HCT116 (cell line): ENCODE data around the gene CNN1. TPM values are rescaled to one million over a fixed set of nuclear protein-coding genes. Genes with fewer than 3 reads are reported as not detected.
"Not testable (repeated sequence)": the region's sequence is repeated elsewhere in the genome, so short reads cannot be mapped to it uniquely, and the experiment has no call there.

Experiments used
- ATAC-seq: fragments of 200-7000 bp; cut with Tn5 transposase; 2 replicates; pipeline ENCODE4 v1.9.1; 2020; ENCODE audit warnings: mild to moderate bottlenecking, moderate library complexity
- BruUV-seq: library from RNA; stranded (reverse); fragments of 400-500 nt; replicated peaks from 2 replicates; lab custom pipeline; 2021; lab: Mats Ljungman, UMichigan
- CTCF ChIA-PET: fragments of 300-600 bp; sonication (Branson Sonifier 250); formaldehyde crosslinking; loops from one replicate; lab custom pipeline; 2021; ENCODE audit warnings: antibody characterized with exemption; lab: Charles Lee
- POLR2A ChIA-PET: fragments of 300-600, 350-600 bp; sonication (Branson Sonifier 250); formaldehyde crosslinking; loops from one replicate; lab custom pipeline; 2021; ENCODE audit warnings: antibody characterized with exemption; lab: Charles Lee
- RAD21 ChIA-PET, 2 experiments: fragments of 300-600 bp; sonication (Branson Sonifier 250); formaldehyde crosslinking; loops; one replicate each; lab custom pipeline; 2023; ENCODE audit warnings: low total read pairs in 2 of 2; ENCODE audit not compliant: uncharacterized antibody in 2 of 2, unreplicated experiment in 2 of 2, low non-redundant PET in 1 of 2; lab: Charles Lee
- DNase-seq: peaks from one replicate; pipeline ENCODE4 v3.0.0-alpha.2; 2010; ENCODE audit warnings: low read depth, low spot score
- H2AFZ ChIP-seq: fragments of 200-600 bp; shearing (Covaris generic), sonication (generic); 2 replicates; pipeline ENCODE4 v1.6.1; 2017; ENCODE audit warnings: low read depth, mixed run types, mixed read lengths, antibody characterized with exemption, low read length; ENCODE audit not compliant: poor library complexity, severe bottlenecking
- H3K27ac ChIP-seq: 2 replicates; pipeline ENCODE4 v1.5.1; 2012; ENCODE audit warnings: low read depth, low read length
- H3K27me3 ChIP-seq: fragments of 200-600 bp; sonication (generic); 2 replicates; pipeline ENCODE4 v1.6.1; 2016; ENCODE audit warnings: mixed run types, low read length, mixed read lengths; ENCODE audit not compliant: insufficient read depth
- H3K36me3 ChIP-seq, 2 experiments: fragments of 200-500 bp in 1 of 2; fragments of 200-600 bp in 1 of 2; sonication (Bioruptor generic) in 1 of 2; sonication (generic) in 1 of 2; 2 replicates each; pipeline versions ENCODE4 v1.5.1 to v1.6.1; 2014 to 2016; ENCODE audit warnings: low read length in 2 of 2, inconsistent platforms in 1 of 2, mixed read lengths in 1 of 2, mixed run types in 1 of 2; ENCODE audit not compliant: insufficient read depth in 2 of 2, control insufficient read depth in 1 of 2
- H3K4me1 ChIP-seq, 2 experiments: fragments of 200-600 bp in 1 of 2; sonication (generic) in 1 of 2; 2 replicates each; pipeline versions ENCODE4 v1.5.1 to v1.6.1; 2012 to 2017; ENCODE audit warnings: low read length in 2 of 2, inconsistent platforms in 1 of 2, mild to moderate bottlenecking in 1 of 2, mixed read lengths in 1 of 2, mixed run types in 1 of 2, moderate library complexity in 1 of 2; ENCODE audit not compliant: insufficient read depth in 2 of 2, control insufficient read depth in 1 of 2
- H3K4me2 ChIP-seq: fragments of 200-600 bp; sonication (generic); 2 replicates; pipeline ENCODE4 v1.6.1; 2017; ENCODE audit warnings: mixed run types, low read length, mixed read lengths
- H3K4me3 ChIP-seq, 2 experiments: fragments of 200-600 bp in 1 of 2; sonication (generic) in 1 of 2; replicated peaks in 1 of 2; 2 replicates each; pipeline ENCODE4 v1.5.1; 2011 to 2016; ENCODE audit warnings: low read length in 2 of 2, control low read depth in 1 of 2, low read depth in 1 of 2, mild to moderate bottlenecking in 1 of 2, mixed read lengths in 1 of 2, mixed run types in 1 of 2
- H3K79me2 ChIP-seq: fragments of 200-600 bp; sonication (generic); 2 replicates; pipeline ENCODE4 v1.6.1; 2017; ENCODE audit warnings: mild to moderate bottlenecking, mixed run types, low read length, moderate library complexity, mixed read lengths; ENCODE audit not compliant: insufficient read depth
- H3K9ac ChIP-seq: fragments of 200-600 bp; sonication (generic); 2 replicates; pipeline ENCODE4 v1.6.1; 2016; ENCODE audit warnings: low read length, mixed read lengths
- H3K9me2 ChIP-seq: fragments of 200-600 bp; sonication (generic), shearing (Covaris generic); 2 replicates; pipeline ENCODE4 v1.6.1; 2017; ENCODE audit warnings: mixed run types, mild to moderate bottlenecking, moderate library complexity; ENCODE audit not compliant: insufficient read depth
- H3K9me3 ChIP-seq, 2 experiments: fragments of 200-500 bp in 1 of 2; fragments of 200-600 bp in 1 of 2; sonication (Bioruptor generic) in 1 of 2; sonication (generic) in 1 of 2; 2 replicates each; pipeline ENCODE4 v1.6.1; 2014 to 2017; ENCODE audit warnings: low read length in 2 of 2, mixed read lengths in 2 of 2, inconsistent platforms in 1 of 2, low read depth in 1 of 2, mild to moderate bottlenecking in 1 of 2, mixed run types in 1 of 2, moderate library complexity in 1 of 2; ENCODE audit not compliant: control insufficient read depth in 1 of 2, insufficient read depth in 1 of 2
- H4K20me1 ChIP-seq: fragments of 200-600 bp; sonication (generic), shearing (Covaris generic); 2 replicates; pipeline ENCODE4 v1.6.1; 2017; ENCODE audit warnings: mixed run types, mild to moderate bottlenecking, moderate library complexity; ENCODE audit not compliant: insufficient read depth
- CEBPB ChIP-seq: IDR thresholded peaks from 2 replicates; pipeline ENCODE4 v1.6.1; 2012; ENCODE audit warnings: low read depth
- EZH2phosphoT487 ChIP-seq: fragments of 200-600 bp; IDR thresholded peaks from 2 replicates; pipeline ENCODE4 v1.6.1; 2018; ENCODE audit warnings: antibody characterized with exemption, borderline replicate concordance
- FOSL1 ChIP-seq: IDR thresholded peaks from 2 replicates; pipeline ENCODE4 v1.6.1; 2012; ENCODE audit warnings: low read depth
- POLR2A ChIP-seq: IDR thresholded peaks from 2 replicates; pipeline ENCODE4 v1.7.0; 2011; ENCODE audit warnings: borderline replicate concordance; ENCODE audit not compliant: insufficient read depth, insufficient read length; ENCODE audit errors: extremely low read depth
- POLR2AphosphoS5 ChIP-seq: IDR thresholded peaks from 2 replicates; pipeline ENCODE4 v1.6.1; 2011; ENCODE audit warnings: mild to moderate bottlenecking, low read depth, low read length, moderate library complexity
- RAD21 ChIP-seq: IDR thresholded peaks from 2 replicates; pipeline ENCODE4 v1.6.1; 2012; ENCODE audit warnings: low read depth, mild to moderate bottlenecking
- REST ChIP-seq: IDR thresholded peaks from 2 replicates; pipeline ENCODE4 v1.6.1; 2012; ENCODE audit warnings: low read depth
- TCF7L2 ChIP-seq: IDR thresholded peaks from 2 replicates; pipeline ENCODE4 v1.7.0; 2011; ENCODE audit warnings: borderline replicate concordance, inconsistent platforms; ENCODE audit not compliant: insufficient read depth, insufficient read length; ENCODE audit errors: extremely low read depth
- YY1 ChIP-seq: IDR thresholded peaks from 2 replicates; pipeline ENCODE4 v1.6.1; 2011; ENCODE audit warnings: low read length, low read depth, moderate library complexity, mild to moderate bottlenecking; ENCODE audit not compliant: insufficient replicate concordance; ENCODE audit errors: extremely low read depth
- ZFX ChIP-seq: fragments of 450-650 bp; IDR thresholded peaks from 2 replicates; pipeline ENCODE4 v1.6.1; 2017
- ZNF274 ChIP-seq: fragments of 200-500 bp; sonication (Bioruptor generic); IDR thresholded peaks from 2 replicates; pipeline ENCODE4 v1.6.1; 2014; ENCODE audit warnings: mild to moderate bottlenecking, low read depth, low read length, inconsistent platforms
- intact Hi-C: fragments of 100-400 bp; cut with micrococcal nuclease; formaldehyde crosslinking; loops from 2 replicates; pipeline ENCODE4 v1.10.0; 2022
- total RNA-seq: library from RNA; stranded (reverse); gene quantifications from one replicate; pipeline ENCODE4 v1.2.1, GENCODE V29; 2021; ENCODE audit not compliant: unreplicated experiment
- TF ChIP-seq, protein P1 (sequence below), 3 experiments: fragments of 200-600 bp in 1 of 3; sonication (generic) in 1 of 3; IDR thresholded peaks in 2 of 3; conservative IDR thresholded peaks in 1 of 3; 2 replicates each; pipeline ENCODE4 v1.5.1; 2012 to 2017; ENCODE audit warnings: low read depth in 2 of 3, low read length in 2 of 3, antibody characterized with exemption in 1 of 3, borderline replicate concordance in 1 of 3, control low read depth in 1 of 3, mild to moderate bottlenecking in 1 of 3, mixed read lengths in 1 of 3, mixed run types in 1 of 3, moderate library complexity in 1 of 3; ENCODE audit not compliant: insufficient read depth in 1 of 3

CNN1 gene
- total RNA-seq, 1 experiment from 2014 or later, result 0.64 TPM

- Histone ChIP-seq H3K9me2 (no peaks in the 10 kb centered on the region), H3K27me3 (no peaks in the 10 kb centered on the region), H3K79me2 (no peaks in the 10 kb centered on the region), H3K4me3 (no peak overlapping the region), H4K20me1 (no peaks in the 10 kb centered on the region), H3K4me2 (no peak overlapping the region), H3K9ac (no peak overlapping the region), H3K9me3 (no peaks in the 10 kb centered on the region), H3K4me1 (no peaks in the 10 kb centered on the region), H3K27ac (no peak overlapping the region), H2AFZ (no peak overlapping the region), H3K36me3 (no peaks in the 10 kb centered on the region)
- ChIA-PET POLR2A (interaction anchor here (2.5 kb wide), 1 partner anchor 11 kb away, joined by 9 read pairs; the partner anchor contains the start of gene ELOF1), RAD21 (no interaction called here), CTCF (no interaction called here)
- DNase-seq, result no peak
- ATAC-seq, result no peak
- intact Hi-C loops, result no loop called here
- no TSS peak for BruUV-seq
- TF ChIP-seq YY1 (no peak), POLR2A (no peak), TCF7L2 (no peak), REST (no peak), ZNF274 (no peak), CEBPB (no peak), POLR2AphosphoS5 (no peak), EZH2phosphoT487 (no peak), ZFX (no peak), FOSL1 (no peak), RAD21 (no peak)
- TF ChIP-seq, protein P1, sequence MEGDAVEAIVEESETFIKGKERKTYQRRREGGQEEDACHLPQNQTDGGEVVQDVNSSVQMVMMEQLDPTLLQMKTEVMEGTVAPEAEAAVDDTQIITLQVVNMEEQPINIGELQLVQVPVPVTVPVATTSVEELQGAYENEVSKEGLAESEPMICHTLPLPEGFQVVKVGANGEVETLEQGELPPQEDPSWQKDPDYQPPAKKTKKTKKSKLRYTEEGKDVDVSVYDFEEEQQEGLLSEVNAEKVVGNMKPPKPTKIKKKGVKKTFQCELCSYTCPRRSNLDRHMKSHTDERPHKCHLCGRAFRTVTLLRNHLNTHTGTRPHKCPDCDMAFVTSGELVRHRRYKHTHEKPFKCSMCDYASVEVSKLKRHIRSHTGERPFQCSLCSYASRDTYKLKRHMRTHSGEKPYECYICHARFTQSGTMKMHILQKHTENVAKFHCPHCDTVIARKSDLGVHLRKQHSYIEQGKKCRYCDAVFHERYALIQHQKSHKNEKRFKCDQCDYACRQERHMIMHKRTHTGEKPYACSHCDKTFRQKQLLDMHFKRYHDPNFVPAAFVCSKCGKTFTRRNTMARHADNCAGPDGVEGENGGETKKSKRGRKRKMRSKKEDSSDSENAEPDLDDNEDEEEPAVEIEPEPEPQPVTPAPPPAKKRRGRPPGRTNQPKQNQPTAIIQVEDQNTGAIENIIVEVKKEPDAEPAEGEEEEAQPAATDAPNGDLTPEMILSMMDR (IDR thresholded peaks at IDR 0.05 in 2 of 3, conservative IDR thresholded peaks at IDR 0.05 in 1 of 3; ENCODE audit: borderline replicate concordance in 1 of 3, insufficient read depth in 1 of 3, low read depth in 2 of 3, low read length in 2 of 3), result no peak
Measured at GRCh38 chr19:11570039-11570462, 31.4 kb downstream of the CNN1 start.

- CTCF ChIA-PET, H3K79me2 ChIP-seq, H3K4me1 ChIP-seq, H3K9ac ChIP-seq, H3K9me3 ChIP-seq, H3K27ac ChIP-seq, H2AFZ ChIP-seq, ATAC-seq, H3K27me3 ChIP-seq, H3K36me3 ChIP-seq, H3K4me2 ChIP-seq, H4K20me1 ChIP-seq, DNase-seq, H3K9me2 ChIP-seq, H3K4me3 ChIP-seq, BruUV-seq: not testable (repeated sequence)
- ChIA-PET POLR2A (interaction anchor here (0.7 to 1.6 kb wide), 2 partner anchors 14 to 302 kb away, joined by 3 to 4 read pairs; partner anchors contain the start of gene ELOF1), RAD21 (interaction anchor here in 1 of 2 experiments (0.6 kb wide), 1 partner anchor 7 kb away, joined by 3 read pairs; no protein-coding TSS in a partner anchor)
- intact Hi-C loops, result loop anchor here (1.0 kb wide), 1 partner anchor 18 kb away; no protein-coding TSS in a partner anchor
Measured at GRCh38 chr19:11573354-11573753, 34.7 kb downstream of the CNN1 start.
